Kidney capillary endothelial cell (primary cell): Measurements from ENCODE around the gene DEPDC5.
"Not testable (repeated sequence)": the region's sequence is repeated elsewhere in the genome, so short reads cannot be mapped to it uniquely, and the experiment has no call there.

Experiments
- DNase-seq: peaks from one replicate; pipeline ENCODE4 v3.0.0-alpha.2; 2018; ENCODE audit warnings: low spot score

DEPDC5 gene

GRCh38 chr22:31749636-31750364, 4.0 kb upstream of the DEPDC5 start, which contains the start of gene PRR14L:
Gene PRR14L, minus strand, starts transcription at chr22:31750132. Its CDS starts 11,272 bp downstream, at chr22:31738860.
- peak; percentile 92 for DNase-seq

GRCh38 chr22:31750365-31751284, 3.2 kb upstream of the DEPDC5 start:
- no peak for DNase-seq

GRCh38 chr22:31752096-31752847, 1.5 kb upstream of the DEPDC5 start:
- no peak for DNase-seq

DNA sequence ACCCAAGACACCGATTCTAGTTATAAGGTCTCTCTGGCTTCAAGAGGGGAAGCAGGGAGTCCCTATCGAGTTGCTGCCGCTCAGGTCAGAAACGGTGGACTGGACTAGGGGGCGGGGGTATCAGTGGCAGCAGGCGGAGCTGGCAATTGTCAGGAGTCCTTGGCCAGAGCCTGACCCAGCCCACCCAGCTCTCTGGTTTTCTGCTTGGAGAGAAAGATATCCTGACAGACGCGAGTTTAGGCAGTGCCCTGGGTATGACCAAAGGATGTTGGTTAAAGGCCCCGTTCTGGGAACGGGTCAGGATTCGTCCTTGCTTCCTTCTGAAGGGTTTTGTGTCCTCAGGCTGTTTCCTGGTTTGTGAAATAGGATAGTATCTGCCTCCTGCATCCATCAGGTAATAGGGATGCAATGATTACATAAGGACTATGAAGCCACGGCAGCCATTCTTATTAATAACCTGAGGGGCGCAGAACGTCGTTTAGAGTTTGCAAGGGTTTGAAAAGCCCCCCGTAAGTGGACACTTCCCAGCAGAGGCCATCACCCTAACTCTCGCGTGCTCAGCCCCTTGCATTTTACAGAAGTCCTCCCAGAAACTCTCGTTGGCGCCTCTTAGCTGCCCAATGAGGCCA, 700 bp upstream of the DEPDC5 start:
- peak; percentile 50 for DNase-seq

GRCh38 chr22:31754813-31755212, 994 bp downstream of the DEPDC5 start:
- no peak for DNase-seq

GRCh38 chr22:31757265-31757664, 3.4 kb downstream of the DEPDC5 start:
- DNase-seq, result no peak

GRCh38 chr22:31758860-31759259, 5.0 kb downstream of the DEPDC5 start:
- not testable (repeated sequence) for DNase-seq

- no peak for DNase-seq
Measured at GRCh38 chr22:31764785-31765184, 11.0 kb downstream of the DEPDC5 start.

DNA sequence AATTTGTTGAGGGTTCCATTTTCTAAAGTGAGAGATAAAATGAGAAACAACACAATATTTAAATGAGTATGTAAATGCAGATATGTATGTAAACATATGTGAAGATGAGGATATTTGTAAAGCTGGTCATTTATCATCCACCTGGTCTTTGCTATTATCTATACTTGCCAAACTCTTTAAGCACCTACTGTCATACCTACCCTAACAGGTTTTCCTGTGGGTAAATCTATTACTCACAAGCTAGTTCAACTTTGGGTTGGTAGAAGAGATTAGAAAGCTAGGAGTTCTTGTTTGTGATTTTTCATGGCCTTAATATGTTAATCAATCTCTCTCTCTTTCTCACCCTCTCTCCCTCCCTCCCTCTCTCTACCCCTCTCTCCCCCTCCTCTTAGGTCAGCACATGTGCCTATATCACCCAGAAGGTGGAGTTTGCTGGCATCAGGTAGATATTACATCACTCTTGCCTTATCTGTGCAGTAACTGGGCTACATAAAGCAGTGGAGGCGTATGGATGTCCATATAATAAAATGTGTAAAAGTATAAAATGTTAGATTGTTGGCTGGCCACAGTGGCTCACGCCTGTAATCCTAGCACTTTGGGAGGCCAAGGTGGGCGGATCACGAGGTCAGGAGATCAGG, 14.7 kb downstream of the DEPDC5 start:
- DNase-seq, result no peak

DNA sequence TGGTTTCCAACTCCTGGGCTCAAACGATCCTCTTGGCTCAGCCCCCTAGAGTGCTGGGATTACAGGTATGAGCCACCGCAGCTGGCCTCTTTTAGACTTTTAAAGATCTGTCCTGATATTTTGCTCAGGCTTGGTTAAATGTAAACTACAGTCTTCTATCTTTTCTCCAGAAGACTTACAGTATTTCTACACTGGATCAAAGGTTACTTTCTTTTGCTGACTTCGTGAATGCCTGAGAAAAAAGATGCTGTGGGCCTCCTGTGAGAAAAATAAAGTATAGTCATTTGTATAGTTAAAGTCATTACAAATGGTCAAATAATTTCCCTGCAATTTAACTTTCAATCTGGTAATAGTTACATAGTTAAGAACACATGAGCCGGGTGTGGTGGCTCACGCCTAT, 19.6 kb downstream of the DEPDC5 start:
- no peak for DNase-seq

DNA sequence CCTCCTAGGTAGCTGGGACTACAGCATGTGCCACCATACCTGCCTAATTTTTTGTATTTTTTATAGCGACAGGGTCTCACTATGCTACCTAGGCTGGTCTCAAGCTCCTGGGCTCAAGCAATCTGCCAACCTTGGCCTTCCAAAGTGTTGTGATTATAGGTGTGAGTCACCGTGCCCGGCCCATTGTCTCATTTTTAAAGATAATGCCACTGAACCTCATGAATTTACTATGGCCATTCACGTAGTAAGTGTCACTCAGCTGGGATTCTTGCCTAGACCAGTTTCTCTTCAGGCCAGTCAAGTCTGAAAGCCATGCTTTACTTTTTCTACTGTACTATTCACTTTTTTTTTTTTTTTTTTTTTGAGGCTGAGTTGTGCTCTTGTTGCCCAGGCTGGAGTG, 22.4 kb downstream of the DEPDC5 start:
- no peak for DNase-seq

- DNase-seq, result no peak
Measured at GRCh38 chr22:31789803-31790202, 36.0 kb downstream of the DEPDC5 start.

DNA sequence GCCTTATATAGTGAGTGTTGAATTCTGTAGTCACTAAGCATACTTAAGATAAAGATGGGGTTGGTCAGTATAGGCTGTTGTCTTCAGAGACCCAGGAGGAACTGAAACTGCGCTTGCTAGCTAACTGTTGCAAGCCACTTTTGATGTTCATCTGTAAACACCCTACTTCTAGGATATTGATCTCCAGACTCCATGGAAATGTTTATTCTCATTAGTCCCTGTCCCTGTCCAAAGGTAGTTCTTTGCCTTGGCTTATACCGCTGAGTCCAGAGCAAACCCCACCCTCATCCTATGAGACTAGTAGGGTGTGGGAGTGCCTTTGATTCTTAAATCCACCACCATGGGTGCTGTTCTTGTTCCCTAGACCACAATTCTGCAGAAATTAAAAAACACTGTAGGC, 36.4 kb downstream of the DEPDC5 start:
- no peak for DNase-seq

- not testable (repeated sequence) for DNase-seq
Measured at GRCh38 chr22:31799358-31799757, 45.5 kb downstream of the DEPDC5 start.

DNA sequence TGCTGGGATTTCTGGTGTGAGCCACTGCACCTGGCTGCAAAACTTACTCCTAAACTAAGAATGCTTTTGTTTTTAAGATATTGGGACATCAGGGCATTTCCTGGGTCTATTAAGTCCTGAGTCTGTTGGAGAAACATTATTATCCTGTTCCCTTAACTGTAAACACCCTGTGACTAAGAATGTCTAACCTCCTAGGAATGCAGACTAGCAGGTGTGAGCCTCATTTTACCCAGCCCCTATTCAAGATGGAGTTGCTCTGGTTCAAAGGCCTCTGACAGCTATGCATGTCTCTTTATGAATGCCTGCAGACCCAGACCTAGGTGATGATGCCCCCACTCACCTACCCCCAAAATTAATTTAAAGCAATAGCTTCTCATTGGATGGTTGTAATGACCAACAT, 46.2 kb downstream of the DEPDC5 start:
- DNase-seq, result peak; percentile 2

- not testable (repeated sequence) for DNase-seq
Measured at GRCh38 chr22:31800861-31801260, 47.0 kb downstream of the DEPDC5 start.

DNA sequence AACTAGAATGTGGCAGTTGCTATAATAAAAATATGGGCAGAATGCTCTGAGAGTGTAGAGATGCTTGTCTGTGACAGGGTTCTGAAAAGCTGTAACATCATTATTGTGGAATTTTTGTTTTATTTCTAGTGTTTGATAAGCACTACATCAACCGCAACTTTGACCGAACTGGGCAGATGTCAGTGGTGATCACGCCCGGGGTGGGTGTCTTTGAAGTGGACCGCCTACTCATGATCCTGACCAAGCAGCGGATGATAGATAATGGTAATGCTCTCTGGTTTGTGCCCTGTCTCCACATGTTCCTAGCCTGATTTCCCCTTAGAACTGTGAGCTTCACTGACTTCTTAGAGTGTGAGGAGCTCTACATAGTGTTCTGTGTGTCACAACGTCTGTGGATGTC, 48.8 kb downstream of the DEPDC5 start:
- no peak for DNase-seq

DNA sequence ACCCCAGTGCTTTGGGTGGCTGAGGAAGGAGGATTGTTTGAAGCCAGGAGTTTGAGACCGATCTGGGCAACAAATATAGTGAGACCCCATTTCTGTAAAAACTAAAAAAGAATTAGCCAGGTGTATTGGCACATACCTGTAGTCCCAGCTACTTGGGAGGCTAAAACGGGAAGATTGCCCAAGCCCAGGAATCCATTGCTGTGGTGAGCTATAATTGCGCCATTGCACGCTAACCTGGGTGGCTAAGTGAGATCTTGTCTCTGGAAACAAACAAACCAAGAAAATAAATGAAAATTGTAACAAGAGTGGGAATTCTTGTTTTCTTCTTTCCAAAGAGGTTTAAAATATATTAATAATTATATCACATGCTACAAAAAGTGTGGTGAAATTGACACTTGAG, 52.9 kb downstream of the DEPDC5 start:
- DNase-seq, result no peak

GRCh38 chr22:31812977-31813605, 59.3 kb downstream of the DEPDC5 start:
- no peak for DNase-seq

GRCh38 chr22:31813898-31814297, 60.1 kb downstream of the DEPDC5 start:
- DNase-seq, result not testable (repeated sequence)

DNA sequence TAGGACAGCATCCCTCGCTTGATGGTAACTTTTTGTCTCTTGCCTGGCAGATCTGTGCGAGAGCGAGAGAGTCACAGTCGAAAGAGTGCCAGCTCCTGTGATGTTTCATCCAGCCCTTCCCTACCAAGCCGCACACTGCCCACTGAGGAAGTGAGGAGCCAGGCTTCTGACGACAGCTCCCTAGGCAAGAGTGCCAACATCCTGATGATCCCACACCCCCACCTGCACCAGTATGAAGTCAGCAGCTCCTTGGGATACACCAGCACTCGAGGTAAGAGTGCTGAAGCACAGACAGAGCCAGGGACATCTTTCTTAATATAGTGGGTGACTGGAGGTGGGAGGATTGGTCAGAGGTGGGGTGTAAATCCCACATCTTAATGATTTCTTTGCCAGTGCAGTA, 61.1 kb downstream of the DEPDC5 start:
- no peak for DNase-seq
